NCI-H446 treated with DMSO at 0.1 percent for 48 hours (cell line): ENCODE measurements around the gene EEA1.

Experiments
- DNase-seq: peaks from one replicate; lab custom pipeline; 2025; lab: John Stamatoyannopoulos, UW

Gene EEA1

DNA sequence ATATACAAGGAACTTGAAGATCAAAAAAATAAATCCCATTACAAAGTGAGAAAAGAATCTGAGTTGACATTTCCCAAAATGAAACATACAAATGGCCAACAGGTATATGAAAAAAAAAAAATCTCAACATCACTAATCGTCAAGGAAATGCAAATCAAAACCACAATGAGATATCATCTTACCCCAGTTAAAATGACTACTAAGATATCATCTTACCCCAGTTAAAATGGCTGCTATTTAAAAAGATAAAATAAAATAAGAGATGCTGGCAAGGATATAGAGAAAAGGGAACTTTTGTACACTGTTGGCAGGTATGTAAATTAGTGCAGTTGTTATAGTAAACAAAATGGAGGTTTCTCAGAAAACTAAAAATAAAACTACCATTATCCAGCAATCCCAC, 181.9 kb downstream of the EEA1 start:
- no peak for DNase-seq

DNA sequence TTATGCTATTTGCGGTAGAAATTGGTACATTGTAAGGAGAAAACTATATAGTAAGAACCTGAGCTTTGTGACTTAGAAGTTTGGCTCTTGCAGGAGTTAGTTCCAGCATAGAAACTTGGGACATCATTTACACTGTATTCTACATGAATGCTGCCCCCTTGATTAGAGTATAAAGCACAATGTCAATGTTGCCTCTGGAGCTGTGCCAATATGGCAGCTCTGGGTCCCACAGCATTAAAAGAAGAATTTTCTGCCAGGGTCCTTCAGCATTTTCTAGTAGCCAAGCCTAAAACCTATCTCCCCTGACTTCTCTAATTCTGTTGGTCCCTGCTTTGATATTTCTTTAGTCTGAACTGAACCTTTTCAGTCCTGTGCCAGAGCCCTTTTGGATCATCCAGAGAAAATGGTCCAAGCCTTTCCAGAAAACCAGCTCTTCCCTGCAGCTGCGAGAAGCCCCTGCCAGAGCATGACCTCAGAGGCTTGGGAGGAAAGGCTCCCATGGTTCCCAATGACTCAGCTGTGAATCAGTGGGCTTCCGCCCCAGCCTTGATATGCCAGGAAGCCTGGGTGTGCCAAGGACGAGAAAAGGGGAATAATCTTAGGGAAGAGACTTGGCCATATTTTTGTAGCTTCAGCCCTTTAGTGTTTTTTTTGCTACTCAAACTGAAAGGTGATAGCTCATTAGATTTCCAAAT, 183.1 kb downstream of the EEA1 start:
- peak; percentile 74 for DNase-seq

DNA sequence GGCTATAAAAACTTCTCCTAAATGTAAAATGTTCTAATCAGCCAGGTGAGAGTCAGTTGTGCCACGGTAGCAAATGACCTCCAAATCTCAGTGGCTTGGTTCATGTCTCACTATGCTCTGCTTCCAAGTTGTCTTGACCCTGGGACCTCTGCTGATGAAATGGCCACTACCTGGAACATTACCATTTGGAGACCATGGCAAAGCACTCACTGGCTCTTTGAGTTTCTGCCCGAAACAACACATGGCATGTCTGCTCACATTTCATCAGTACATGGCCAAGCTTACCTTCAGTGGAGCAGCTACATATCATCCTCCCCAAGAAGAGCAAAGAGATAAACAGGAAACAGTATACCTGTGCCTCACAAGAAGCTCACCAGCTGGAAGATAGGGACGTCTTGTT, 186.1 kb downstream of the EEA1 start:
- no peak for DNase-seq

DNA sequence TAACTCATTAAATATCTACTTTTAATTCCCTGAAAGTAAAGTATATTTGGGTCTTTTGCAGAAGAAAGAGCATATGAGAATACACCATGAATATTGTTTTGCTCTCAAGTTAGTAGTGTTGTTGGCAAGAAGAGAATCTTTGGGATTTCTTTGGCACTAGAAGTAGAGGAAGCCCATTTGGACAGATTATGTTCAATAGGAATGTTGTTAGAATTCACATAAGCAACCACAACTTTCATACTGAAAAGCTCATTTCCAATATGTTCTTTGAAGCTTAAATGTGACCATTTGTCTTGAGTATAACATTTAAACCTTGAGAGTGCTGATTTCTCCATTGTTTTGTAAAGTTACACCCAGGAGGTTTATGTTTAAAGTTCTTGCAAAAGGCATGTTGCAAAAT, 188.7 kb downstream of the EEA1 start:
- no peak for DNase-seq

DNA sequence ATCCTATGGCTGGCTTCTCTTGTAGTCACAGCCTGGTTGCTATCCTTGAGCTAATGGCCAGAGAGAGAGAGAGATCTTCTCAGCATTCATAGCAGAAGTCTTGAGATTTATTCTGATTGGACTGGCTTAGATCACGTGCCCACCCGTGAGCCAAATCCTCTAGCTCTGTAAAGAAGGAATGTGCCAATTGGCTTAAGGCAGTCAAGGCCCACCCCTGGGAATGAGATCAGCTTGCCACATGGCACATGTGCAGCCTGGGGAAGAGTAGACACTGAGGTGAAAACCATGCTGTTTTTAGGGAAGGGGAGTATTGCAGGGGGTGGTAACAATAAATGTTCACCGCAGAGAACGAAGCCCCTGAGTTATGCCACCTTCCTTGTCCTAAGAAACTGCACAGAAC, 190.0 kb downstream of the EEA1 start:
- DNase-seq, result peak; percentile 26

DNA sequence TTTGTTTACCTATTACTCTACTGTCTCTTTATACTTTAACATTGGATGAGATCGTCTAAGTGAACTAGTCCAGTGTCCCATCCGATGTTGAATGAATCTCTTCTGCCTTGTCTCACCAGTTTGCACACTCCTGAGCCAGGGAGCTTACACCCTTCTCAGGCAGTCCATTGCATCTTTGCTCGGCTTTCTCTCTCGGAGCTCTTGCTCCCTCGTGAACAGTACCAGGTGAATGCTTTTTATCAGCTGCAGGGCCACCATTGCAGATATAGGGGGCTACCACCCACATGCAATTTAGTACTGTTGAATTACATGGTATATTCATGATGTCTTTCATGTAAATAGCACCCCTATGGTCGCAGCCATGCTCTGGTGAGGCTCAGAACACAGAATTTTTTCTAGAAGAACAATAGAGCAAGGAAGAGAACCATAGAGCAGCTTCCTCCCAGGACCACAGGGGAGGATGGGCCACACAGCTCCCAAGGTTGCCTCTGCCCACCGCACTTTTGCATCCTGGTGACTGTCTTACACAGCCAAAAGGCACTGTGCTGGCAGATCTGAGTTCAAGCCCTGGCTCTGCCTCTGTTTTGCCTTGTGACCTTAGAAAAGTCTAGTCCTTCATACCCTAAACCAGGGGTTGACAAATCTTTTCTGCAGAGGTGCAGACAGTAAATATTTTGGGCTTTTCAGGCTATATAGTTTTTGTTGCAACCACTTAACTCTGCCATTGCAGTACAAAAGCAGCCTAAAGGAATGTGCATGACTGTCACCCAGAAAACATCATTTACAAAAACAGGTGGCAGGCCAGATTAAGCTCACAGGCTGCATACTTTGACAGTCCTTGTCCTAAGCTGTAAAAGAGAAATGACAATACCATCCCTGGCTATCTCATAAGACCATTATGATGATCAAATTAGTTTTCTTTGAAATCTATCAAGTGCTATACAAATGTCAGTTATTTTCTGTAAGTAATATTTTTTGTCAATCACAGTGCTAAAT, 190.9 kb downstream of the EEA1 start:
- DNase-seq, result no peak

DNA sequence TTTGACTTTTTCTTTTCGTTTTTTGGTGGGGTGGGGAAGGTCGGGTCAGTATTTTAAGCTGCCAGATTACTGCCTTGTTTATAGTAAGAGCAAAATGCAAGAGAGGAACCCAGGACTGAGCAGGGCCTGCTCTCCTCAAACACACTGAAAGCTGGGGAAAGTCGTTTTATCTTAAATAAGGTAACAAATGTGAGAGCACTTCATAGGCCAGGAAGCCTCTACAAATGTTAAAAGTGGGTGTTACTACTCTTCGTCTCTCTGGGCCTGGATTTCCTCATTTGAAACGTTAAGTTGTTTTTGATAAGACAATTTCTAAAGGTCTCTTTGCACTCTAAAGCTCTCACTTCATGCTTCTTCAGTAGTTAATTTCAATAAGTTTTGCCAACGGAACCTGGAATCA, 192.5 kb downstream of the EEA1 start:
- DNase-seq, result no peak

DNA sequence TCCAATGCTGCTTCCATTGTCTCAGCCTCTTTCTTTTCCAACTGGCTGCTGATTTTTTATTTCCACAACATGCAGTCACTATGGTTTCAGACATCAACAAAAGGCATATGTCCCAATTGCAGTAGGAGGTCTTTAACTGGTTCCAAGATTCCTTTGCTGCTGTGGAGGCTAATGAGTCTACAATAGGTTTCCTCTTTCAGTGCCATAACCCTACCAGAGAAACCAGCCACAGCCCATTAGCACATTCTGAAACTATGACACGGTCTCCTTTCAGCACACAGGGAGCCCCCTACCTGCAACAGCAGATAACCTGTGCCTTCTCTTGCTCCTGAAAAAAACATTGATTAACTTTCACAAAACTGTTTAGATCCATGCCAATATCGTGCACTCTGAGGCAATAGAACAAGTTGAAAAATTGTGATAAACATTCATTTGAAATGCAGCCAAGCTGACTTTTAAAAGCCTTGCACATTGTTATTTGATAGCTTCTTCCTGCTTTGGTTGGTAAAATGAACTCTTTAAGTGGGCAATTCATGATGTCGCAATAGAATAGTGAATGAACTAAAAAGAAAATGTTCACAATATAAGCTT, 193.9 kb downstream of the EEA1 start:
- peak; percentile 82 for DNase-seq

DNA sequence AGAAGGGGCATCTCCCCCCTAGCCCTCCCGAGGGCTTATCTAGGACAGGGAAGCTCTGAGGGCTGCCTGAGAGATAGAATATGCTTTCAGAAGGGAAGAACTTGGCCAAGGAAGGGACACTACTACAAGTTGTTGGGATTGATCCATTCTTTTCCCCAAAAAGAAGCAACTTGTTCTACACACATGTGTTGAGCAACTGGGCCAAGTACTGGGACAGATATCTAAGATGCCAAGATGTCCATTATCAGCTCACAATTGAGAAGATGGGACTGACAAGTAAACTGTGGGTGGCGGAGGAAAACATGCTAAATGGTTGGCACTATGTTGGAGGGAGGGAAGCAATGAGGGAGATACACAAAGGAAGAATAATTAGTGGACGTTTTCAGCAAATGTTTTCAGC, 195.4 kb downstream of the EEA1 start:
- DNase-seq, result no peak

DNA sequence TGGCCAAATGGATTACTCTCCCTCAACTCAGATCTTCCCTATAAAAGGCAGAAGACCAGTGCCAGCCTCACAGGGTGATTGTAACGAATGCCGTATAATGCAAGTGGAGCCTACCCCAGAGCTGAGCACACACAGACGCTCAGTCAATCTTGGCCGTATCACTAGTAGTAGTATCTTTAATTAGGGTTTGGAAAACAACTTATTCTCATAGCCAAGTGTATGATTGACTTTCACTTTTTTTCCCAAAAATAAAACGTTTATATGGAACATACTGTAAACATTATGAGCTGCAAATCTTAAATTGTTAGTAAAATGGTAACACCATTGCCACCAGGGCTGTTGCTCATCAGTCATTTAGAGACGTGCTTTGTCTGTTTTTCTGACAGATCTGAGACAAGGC, 195.9 kb downstream of the EEA1 start:
- DNase-seq, result no peak

DNA sequence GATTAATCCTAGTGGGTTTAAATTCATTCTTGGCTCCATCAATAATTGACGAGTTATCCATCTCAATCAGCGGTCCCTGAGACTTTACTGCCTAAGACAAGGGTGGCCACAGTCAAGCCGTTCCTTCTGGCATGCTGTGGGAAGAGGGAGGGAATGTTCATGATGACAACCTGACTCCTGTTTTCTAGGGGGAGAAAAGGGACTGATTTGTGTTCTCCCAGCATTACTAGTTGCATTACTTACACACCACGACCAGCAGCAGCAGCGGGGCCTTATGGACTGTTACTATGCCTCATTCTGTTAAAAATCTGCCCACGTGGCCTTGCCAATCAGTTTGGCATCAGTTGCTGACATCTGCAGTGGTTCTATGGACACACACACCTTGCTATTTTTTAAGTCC, 196.4 kb downstream of the EEA1 start:
- DNase-seq, result peak; percentile 57

DNA sequence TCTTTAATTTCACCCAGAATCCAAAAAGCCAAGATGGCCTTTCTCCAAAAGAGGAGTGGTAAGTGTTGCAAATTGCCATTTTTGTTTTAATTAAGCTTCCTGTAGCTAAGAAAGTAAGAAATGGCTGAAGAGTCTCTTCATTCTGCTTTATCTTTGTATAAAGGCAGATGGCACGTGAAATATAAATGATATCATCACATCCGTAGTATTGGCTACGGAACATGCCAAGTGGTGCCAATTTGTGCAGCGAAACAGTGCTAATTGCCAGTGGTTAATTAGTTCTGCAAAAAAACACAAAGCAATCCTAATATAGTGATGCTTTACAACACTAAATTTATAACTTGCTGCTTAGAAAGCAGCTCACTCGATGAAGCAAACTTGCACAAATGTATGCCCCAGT, 196.9 kb downstream of the EEA1 start:
- peak; percentile 69 for DNase-seq

DNA sequence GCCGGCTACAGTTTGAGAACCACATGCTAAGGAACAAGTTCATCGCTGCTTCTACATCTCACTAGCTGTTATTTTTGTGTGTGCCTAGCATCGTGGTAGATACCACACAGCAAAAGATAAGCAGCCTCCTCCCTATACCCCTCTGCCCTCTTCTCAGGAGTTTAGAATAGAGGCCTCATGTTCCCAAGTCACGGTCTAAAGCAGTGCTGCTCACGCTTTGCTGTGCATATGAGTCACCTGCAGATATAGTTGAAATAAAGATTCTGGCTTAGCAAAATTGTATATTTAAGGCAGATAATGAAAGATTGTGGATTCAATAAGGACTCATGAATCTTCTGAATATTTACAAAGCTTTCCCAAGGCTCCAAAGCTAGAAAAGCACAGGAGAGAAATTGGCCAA, 198.3 kb downstream of the EEA1 start:
- DNase-seq, result no peak

DNA sequence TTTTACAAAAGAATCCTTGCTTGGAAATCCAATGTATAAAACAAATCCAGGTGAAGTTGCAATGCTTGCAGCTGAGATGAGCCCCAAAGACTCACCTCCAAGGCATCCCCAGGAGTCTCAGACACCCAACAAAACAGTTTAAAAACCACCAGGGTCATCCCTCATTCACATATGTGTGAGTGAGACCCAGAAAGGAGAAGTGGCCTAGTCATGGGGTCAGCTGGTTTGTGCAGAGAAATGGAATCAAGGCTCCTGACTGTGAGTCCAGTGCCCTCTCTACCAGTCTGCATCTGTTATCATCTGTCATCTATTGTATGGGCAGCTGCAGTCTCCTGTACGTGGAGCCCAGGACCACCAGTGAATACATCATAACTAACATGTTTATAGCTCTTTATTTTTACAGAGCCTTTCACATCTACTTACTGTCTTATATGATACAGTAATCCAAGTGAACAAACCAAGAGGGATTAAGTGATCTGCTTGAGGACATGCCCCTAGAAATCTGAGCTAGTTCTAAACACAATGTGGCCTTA, 199.3 kb downstream of the EEA1 start:
- DNase-seq, result no peak

DNA sequence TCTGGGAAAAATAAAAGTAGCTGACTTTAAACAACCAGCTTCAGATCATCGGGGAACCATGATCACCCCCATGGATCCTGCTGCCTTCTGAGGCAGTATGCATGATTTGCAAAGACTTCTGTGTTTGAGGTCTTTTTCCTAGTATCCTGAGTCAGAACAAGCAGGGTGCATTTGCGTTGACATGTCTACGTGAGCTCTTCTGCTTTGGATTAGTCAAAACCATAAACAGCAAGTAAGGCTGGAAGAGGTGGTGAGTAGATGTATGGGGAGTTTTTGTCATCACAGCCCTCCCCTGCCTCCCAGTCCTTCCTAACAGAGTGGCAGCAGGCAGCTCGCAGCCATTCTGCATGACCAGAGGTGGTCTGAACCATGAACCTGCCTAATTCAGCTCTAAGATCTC, 202.2 kb downstream of the EEA1 start:
- DNase-seq, result no peak

DNA sequence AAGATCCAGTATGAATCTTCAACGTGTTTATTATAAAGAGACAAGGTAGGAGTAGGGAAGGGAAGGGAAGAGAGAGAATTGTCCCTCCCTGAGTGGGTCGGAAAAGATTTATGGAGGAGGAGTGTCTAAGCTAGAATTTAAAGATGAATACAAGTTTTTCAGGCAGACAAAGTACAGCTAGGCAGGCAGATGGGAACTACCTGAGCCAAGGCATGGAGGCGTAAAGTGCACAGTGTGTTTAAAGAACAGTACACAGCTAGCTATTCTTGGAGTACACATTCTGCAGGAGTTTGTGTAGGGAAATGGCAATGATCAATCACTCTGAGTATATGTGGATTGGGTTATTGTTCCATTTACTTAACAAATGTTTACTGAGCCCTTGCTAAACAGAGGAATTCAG, 206.2 kb downstream of the EEA1 start:
- DNase-seq, result no peak

DNA sequence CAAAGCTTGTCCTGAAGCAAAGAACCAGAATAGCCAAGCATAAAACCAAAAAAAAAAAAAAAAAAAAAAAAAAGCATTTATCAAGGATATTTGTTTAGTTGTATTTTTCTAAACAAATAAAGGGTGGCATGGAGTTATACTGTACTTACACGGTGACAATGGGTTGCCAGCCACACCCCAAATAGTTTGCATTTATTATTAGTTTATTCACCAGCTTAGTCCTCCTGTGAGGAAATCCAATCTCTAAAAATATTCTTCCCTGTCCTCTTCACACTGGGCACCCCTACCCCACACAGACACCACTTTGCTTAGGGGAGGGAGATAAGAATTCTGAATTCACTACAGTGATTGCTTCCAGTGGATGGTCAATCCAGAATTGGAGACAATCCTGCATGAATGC, 207.4 kb downstream of the EEA1 start:
- DNase-seq, result no peak

DNA sequence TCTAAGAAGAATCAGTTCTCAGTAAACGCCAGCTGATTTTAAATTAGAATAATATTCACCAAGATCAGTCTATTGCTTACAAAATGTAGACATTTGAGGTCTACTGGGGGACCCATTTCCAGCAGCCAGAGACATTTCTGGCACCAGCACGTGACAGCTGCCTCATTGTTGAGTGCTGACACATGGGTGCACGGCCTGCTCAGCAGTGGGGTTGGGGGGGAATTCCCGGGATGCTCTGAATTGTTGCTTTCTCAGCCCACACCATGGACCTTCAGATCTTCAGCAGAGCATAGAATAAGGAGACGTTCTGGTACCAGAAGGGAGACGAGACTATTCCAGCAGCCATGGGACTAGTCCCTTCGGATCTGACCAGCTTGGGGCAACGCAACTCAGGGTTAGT, 208.0 kb downstream of the EEA1 start:
- no peak for DNase-seq
